Left forelimb (tissue), 1 donor: ENCODE measurements around the gene DNAAF3.
A peak's percentile ranks its signal among the peaks of the same experiment; 100 is the strongest.
"Not testable (repeated sequence)": the region's sequence is repeated elsewhere in the genome, so short reads cannot be mapped to it uniquely, and the experiment has no call there.

ENCODE experiments used
- DNase-seq: peaks from one replicate; pipeline ENCODE4 v3.0.0-alpha.2; 2018; ENCODE audit warnings: low spot score

DNAAF3 gene

GRCh38 chr19:55175117-55175867 lies 8.9 kb upstream of the DNAAF3 start:
- no peak for DNase-seq

GRCh38 chr19:55174425-55175116 lies 8.2 kb upstream of the DNAAF3 start:
- no peak for DNase-seq

- no peak for DNase-seq
Observed at GRCh38 chr19:55173714-55174409, 7.4 kb upstream of the DNAAF3 start.

GRCh38 chr19:55173186-55173713 lies 6.8 kb upstream of the DNAAF3 start:
- DNase-seq = no peak

GRCh38 chr19:55172741-55173140 lies 6.3 kb upstream of the DNAAF3 start:
- DNase-seq = no peak

GRCh38 chr19:55172318-55172717 lies 5.9 kb upstream of the DNAAF3 start:
- DNase-seq = not testable (repeated sequence)

GRCh38 chr19:55171440-55171839 lies 5.0 kb upstream of the DNAAF3 start:
- no peak for DNase-seq

- no peak for DNase-seq
Observed at GRCh38 chr19:55169136-55169535, 2.7 kb upstream of the DNAAF3 start.

- DNase-seq = no peak
Observed at GRCh38 chr19:55165952-55166529, 372 bp downstream of the DNAAF3 start.

- DNase-seq = no peak
Observed at GRCh38 chr19:55161571-55162322, 4.7 kb downstream of the DNAAF3 start.

- no peak for DNase-seq
Observed at GRCh38 chr19:55160986-55161365, 5.4 kb downstream of the DNAAF3 start.

- DNase-seq = peak; percentile 79
Observed at GRCh38 chr19:55160128-55160985, 6.1 kb downstream of the DNAAF3 start.

GRCh38 chr19:55158848-55159749 lies 7.3 kb downstream of the DNAAF3 start:
- DNase-seq = no peak

- no peak for DNase-seq
Observed at GRCh38 chr19:55158423-55158822, 8.0 kb downstream of the DNAAF3 start.

- DNase-seq = no peak
Observed at GRCh38 chr19:55157064-55157908, 9.1 kb downstream of the DNAAF3 start, which contains the start of gene TNNI3. TSS of gene TNNI3 (minus strand) at chr19:55157732. CDS start at chr19:55157589, 143 bp downstream.

GRCh38 chr19:55156202-55157063 lies 10.0 kb downstream of the DNAAF3 start:
- no peak for DNase-seq

GRCh38 chr19:55155784-55156183 lies 10.6 kb downstream of the DNAAF3 start:
- DNase-seq = not testable (repeated sequence)
